Measurements from ENCODE around the gene FAM227A.

DNA sequence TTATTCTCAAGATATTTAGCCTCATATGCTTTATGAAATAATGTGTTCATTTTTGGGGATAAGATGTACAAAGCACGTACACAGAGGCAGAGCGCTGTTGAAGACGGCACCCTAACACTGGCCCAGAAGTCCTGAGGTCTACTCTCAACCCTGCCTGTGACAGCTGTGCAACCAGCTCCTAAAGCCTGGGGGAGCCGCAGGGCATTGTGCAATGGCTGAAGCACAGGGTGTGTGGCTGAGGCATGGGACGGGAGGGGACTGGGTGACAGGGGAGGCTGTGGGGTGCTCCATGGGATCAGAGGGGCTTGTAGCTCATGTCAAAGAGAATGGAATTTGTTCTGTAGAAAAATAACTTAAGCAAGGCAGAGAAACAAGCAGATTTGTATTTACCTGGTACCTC, 27.7 kb downstream of the FAM227A start:
- TF ChIP-seq, protein P1, sequence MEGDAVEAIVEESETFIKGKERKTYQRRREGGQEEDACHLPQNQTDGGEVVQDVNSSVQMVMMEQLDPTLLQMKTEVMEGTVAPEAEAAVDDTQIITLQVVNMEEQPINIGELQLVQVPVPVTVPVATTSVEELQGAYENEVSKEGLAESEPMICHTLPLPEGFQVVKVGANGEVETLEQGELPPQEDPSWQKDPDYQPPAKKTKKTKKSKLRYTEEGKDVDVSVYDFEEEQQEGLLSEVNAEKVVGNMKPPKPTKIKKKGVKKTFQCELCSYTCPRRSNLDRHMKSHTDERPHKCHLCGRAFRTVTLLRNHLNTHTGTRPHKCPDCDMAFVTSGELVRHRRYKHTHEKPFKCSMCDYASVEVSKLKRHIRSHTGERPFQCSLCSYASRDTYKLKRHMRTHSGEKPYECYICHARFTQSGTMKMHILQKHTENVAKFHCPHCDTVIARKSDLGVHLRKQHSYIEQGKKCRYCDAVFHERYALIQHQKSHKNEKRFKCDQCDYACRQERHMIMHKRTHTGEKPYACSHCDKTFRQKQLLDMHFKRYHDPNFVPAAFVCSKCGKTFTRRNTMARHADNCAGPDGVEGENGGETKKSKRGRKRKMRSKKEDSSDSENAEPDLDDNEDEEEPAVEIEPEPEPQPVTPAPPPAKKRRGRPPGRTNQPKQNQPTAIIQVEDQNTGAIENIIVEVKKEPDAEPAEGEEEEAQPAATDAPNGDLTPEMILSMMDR (IDR thresholded peaks at IDR 0.05) = no peak
- no peak for TF ChIP-seq POLR2A (IDR thresholded peaks at IDR 0.05)
- no peak for TF ChIP-seq POLR2AphosphoS5 (IDR thresholded peaks at IDR 0.05)
